PC-9 (cell line): Measurements from ENCODE around the gene GH1. TPM values are rescaled to one million over a fixed set of nuclear protein-coding genes. Genes with fewer than 3 reads are reported as not detected.
A peak's percentile ranks its signal among the peaks of the same experiment; 100 is the strongest.
"Not testable (repeated sequence)": the region's sequence is repeated elsewhere in the genome, so short reads cannot be mapped to it uniquely, and the experiment has no call there.

Experiments
- BruUV-seq: library from RNA; stranded (reverse); fragments of 400-500 nt; replicated peaks from 2 replicates; lab custom pipeline; 2021; lab: Mats Ljungman, UMichigan
- CTCF ChIA-PET: fragments of 300-600 bp; sonication (Branson Sonifier 250); formaldehyde crosslinking; loops from one replicate; lab custom pipeline; 2022; ENCODE audit warnings: antibody characterized with exemption; lab: Charles Lee
- POLR2A ChIA-PET: fragments of 300-600 bp; sonication (Branson Sonifier 250); formaldehyde crosslinking; loops from one replicate; lab custom pipeline; 2022; ENCODE audit warnings: antibody characterized with exemption; ENCODE audit not compliant: unreplicated experiment; lab: Charles Lee
- DNase-seq, 2 experiments: peaks; one replicate each; pipeline versions ENCODE4 v3.0.0 to v3.0.0-alpha.2; 2015 to 2022; ENCODE audit warnings: mixed read lengths in 1 of 2
- H2AFZ ChIP-seq: fragments of 200-600 bp; sonication (generic); 2 replicates; pipeline ENCODE4 v1.8.1; 2017; ENCODE audit warnings: antibody characterized with exemption
- H3F3A ChIP-seq: fragments of 200-600 bp; sonication (generic); 2 replicates; pipeline ENCODE4 v1.8.1; 2017; ENCODE audit warnings: antibody characterized with exemption, mild to moderate bottlenecking, low read depth; ENCODE audit not compliant: insufficient read depth
- H3K27ac ChIP-seq: fragments of 200-600 bp; sonication (generic); 2 replicates; pipeline ENCODE4 v1.6.1; 2016; ENCODE audit warnings: mixed run types
- H3K27me3 ChIP-seq: fragments of 200-600 bp; sonication (generic); 2 replicates; pipeline ENCODE4 v1.6.1; 2016; ENCODE audit warnings: low read depth, mixed run types; ENCODE audit not compliant: insufficient read depth
- H3K36me3 ChIP-seq: fragments of 200-600 bp; sonication (generic); 2 replicates; pipeline ENCODE4 v1.6.1; 2016; ENCODE audit warnings: low read depth, mixed run types
- H3K4me1 ChIP-seq: fragments of 200-600 bp; sonication (generic); replicated peaks from 2 replicates; pipeline ENCODE4 v1.6.1; 2016; ENCODE audit warnings: mixed run types; ENCODE audit not compliant: insufficient read depth
- H3K4me2 ChIP-seq: fragments of 200-600 bp; sonication (generic); 2 replicates; pipeline ENCODE4 v1.6.1; 2017; ENCODE audit warnings: mixed run types
- H3K4me3 ChIP-seq: fragments of 200-600 bp; sonication (generic); 2 replicates; pipeline ENCODE4 v1.6.1; 2016; ENCODE audit warnings: mixed run types
- H3K79me2 ChIP-seq: fragments of 200-600 bp; sonication (generic); 2 replicates; pipeline ENCODE4 v1.6.1; 2017; ENCODE audit warnings: low read depth, mixed run types
- H3K9me2 ChIP-seq: fragments of 200-600 bp; sonication (generic); 2 replicates; pipeline ENCODE4 v1.8.1; 2017; ENCODE audit warnings: mild to moderate bottlenecking; ENCODE audit not compliant: insufficient read depth
- H3K9me3 ChIP-seq: fragments of 200-600 bp; sonication (generic); 2 replicates; pipeline ENCODE4 v1.8.1; 2016; ENCODE audit warnings: low read depth; ENCODE audit not compliant: insufficient read depth
- H4K20me1 ChIP-seq: fragments of 200-600 bp; sonication (generic); 2 replicates; pipeline ENCODE4 v1.8.1; 2017; ENCODE audit not compliant: insufficient read depth
- CTCF ChIP-seq: fragments of 200-600 bp; sonication (generic); conservative IDR thresholded peaks from 2 replicates; pipeline ENCODE4 v1.6.1; 2017; ENCODE audit warnings: mixed run types, antibody characterized with exemption, mild to moderate bottlenecking, moderate library complexity
- EZH2 ChIP-seq: fragments of 200-600 bp; sonication (generic); IDR thresholded peaks from 2 replicates; pipeline ENCODE4 v1.8.0; 2017; ENCODE audit warnings: antibody characterized with exemption, low read depth
- intact Hi-C: fragments of 100-400 bp; cut with micrococcal nuclease; formaldehyde crosslinking; loops from one replicate; pipeline ENCODE4 v1.10.0; 2022; ENCODE audit not compliant: unreplicated experiment
- total RNA-seq: library from RNA; stranded (reverse); gene quantifications from 2 replicates; pipeline ENCODE4 v1.2.3, GENCODE V29; 2021

The GH1 gene
- total RNA-seq, 1 experiment from 2014 or later = not detected

GRCh38 chr17:63889026-63889848, 29.4 kb downstream of the GH1 start:
- H3K9me2 ChIP-seq, BruUV-seq, H3K27ac ChIP-seq, H3K27me3 ChIP-seq, H4K20me1 ChIP-seq, H3K36me3 ChIP-seq, H3K79me2 ChIP-seq, H3K9me3 ChIP-seq, intact Hi-C loops, H3K4me1 ChIP-seq, H3F3A ChIP-seq, H2AFZ ChIP-seq, H3K4me2 ChIP-seq, H3K4me3 ChIP-seq: not testable (repeated sequence)
- peak in 1 of 2 experiments; percentile 22 for DNase-seq
- POLR2A ChIA-PET = interaction anchor here (0.6 to 0.7 kb wide), 2 partner anchors 462 to 538 kb away, joined by 4 to 8 read pairs; no protein-coding TSS in a partner anchor
- peak; percentile 70 for TF ChIP-seq CTCF
- CTCF ChIA-PET = interaction anchor here (0.6 to 1.9 kb wide), 3 partner anchors 13 to 131 kb away, joined by 3 to 7 read pairs (median 4); no protein-coding TSS in a partner anchor

- POLR2A ChIA-PET, H3K4me1 ChIP-seq, H3K36me3 ChIP-seq, H3K4me2 ChIP-seq, H4K20me1 ChIP-seq, intact Hi-C loops, H3K79me2 ChIP-seq, H3K27me3 ChIP-seq, CTCF ChIA-PET, DNase-seq, H3K9me2 ChIP-seq, BruUV-seq, H3K27ac ChIP-seq, H2AFZ ChIP-seq, H3K4me3 ChIP-seq, H3K9me3 ChIP-seq, H3F3A ChIP-seq: not testable (repeated sequence)
Observed at GRCh38 chr17:63885119-63885518, 33.5 kb downstream of the GH1 start.

GRCh38 chr17:63882626-63883126, 36.0 kb downstream of the GH1 start:
- CTCF ChIA-PET = interaction anchor here (0.6 to 0.8 kb wide), 4 partner anchors 55 to 251 kb away, joined by 3 to 14 read pairs (median 5); no protein-coding TSS in a partner anchor
- POLR2A ChIA-PET, BruUV-seq, H3K4me3 ChIP-seq, H3K27me3 ChIP-seq, H4K20me1 ChIP-seq, H3F3A ChIP-seq, H2AFZ ChIP-seq, H3K4me1 ChIP-seq, H3K9me2 ChIP-seq, DNase-seq, H3K79me2 ChIP-seq, H3K9me3 ChIP-seq, H3K27ac ChIP-seq, H3K36me3 ChIP-seq, intact Hi-C loops, H3K4me2 ChIP-seq: not testable (repeated sequence)

- TF ChIP-seq EZH2 (no peak), CTCF (peak; percentile 77)
- intact Hi-C loops = no loop called here
- no peaks in the 10 kb centered on the region for H3K4me1 ChIP-seq
- CTCF ChIA-PET = interaction anchor here (0.6 kb wide), 2 partner anchors 55 to 1250 kb away, joined by 3 to 5 read pairs; no protein-coding TSS in a partner anchor
- BruUV-seq = no TSS peak
- H3F3A ChIP-seq = no peaks in the 10 kb centered on the region
- H3K4me2 ChIP-seq = no peak within 1 kb of the TSS
- H3K36me3 ChIP-seq = no peaks in the 10 kb centered on the region
- POLR2A ChIA-PET = no interaction called here
- H4K20me1 ChIP-seq = no peaks in the 10 kb centered on the region
- no peak within 1 kb of the TSS for H2AFZ ChIP-seq
- peaks cover 5% of the 10 kb centered on the region; the same call in 1 of the 2 replicates for H3K27me3 ChIP-seq
- H3K9me3 ChIP-seq = no peaks in the 10 kb centered on the region
- H3K9me2 ChIP-seq = no peaks in the 10 kb centered on the region
- DNase-seq = peak; percentile 40 to 58
- H3K27ac ChIP-seq = no peak within 1 kb of the TSS
- H3K4me3 ChIP-seq = no peak within 1 kb of the TSS
- H3K79me2 ChIP-seq = no peaks in the 10 kb centered on the region
Observed at GRCh38 chr17:63881935-63882601, 36.6 kb downstream of the GH1 start, which contains the start of gene GH2. Gene GH2 (minus strand): TSS chr17:63881944. CDS start chr17:63881801, 143 bp downstream.

GRCh38 chr17:63881337-63881736, 37.3 kb downstream of the GH1 start:
- H3F3A ChIP-seq, H3K9me2 ChIP-seq, H3K79me2 ChIP-seq, H3K4me2 ChIP-seq, intact Hi-C loops, H2AFZ ChIP-seq, BruUV-seq, POLR2A ChIA-PET, H3K4me1 ChIP-seq, CTCF ChIA-PET, H3K27ac ChIP-seq, H3K36me3 ChIP-seq, H3K4me3 ChIP-seq, H3K9me3 ChIP-seq, H3K27me3 ChIP-seq, H4K20me1 ChIP-seq, DNase-seq: not testable (repeated sequence)
